OCI-M1 (cell line): ENCODE measurements around the gene ZNF830.
"Not testable (repeated sequence)": the region's sequence is repeated elsewhere in the genome, so short reads cannot be mapped to it uniquely, and the experiment has no call there.

Experiments
- DNase-seq: peaks from one replicate; lab custom pipeline; 2025; lab: John Stamatoyannopoulos, UW

Gene ZNF830

DNA sequence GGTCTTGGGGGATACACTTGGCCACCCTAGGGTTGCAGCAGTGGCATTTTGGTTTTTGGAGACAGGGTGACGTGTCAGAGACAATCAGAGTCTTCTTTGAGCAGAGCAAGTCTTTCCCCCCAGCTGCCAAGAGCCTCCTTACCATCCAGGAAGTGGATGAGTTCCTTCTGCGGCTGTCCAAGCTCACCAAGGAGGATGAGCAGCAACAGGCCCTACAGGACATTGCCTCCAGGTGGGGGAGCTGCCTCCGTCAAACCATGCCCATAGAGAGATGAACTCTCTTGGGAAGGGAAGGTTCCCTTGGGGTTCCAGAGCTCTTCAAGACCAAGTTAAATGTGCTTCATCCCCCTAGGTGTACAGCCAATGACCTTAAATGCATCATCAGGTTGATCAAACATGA lies 30.3 kb downstream of the ZNF830 start:
- no peak for DNase-seq

DNA sequence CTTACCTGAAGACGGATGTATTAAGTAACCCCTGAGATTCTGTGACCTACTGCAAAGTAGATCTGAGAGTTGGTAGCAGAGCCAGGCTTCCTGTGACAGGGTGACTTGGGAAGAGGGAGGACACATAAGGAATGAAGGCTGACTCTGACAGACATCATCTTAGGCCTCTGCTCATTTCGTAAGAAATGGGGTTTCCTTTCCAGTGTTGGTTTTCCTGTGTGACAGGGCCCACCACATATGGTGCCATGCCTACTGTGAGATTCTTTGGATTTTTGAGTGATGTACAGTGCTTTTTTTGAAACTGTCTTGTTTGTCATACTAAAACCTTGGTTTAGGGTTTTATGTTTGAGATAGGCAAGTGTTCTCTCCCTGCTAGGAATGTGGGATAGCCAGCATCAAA lies 31.7 kb downstream of the ZNF830 start:
- DNase-seq, result no peak

DNA sequence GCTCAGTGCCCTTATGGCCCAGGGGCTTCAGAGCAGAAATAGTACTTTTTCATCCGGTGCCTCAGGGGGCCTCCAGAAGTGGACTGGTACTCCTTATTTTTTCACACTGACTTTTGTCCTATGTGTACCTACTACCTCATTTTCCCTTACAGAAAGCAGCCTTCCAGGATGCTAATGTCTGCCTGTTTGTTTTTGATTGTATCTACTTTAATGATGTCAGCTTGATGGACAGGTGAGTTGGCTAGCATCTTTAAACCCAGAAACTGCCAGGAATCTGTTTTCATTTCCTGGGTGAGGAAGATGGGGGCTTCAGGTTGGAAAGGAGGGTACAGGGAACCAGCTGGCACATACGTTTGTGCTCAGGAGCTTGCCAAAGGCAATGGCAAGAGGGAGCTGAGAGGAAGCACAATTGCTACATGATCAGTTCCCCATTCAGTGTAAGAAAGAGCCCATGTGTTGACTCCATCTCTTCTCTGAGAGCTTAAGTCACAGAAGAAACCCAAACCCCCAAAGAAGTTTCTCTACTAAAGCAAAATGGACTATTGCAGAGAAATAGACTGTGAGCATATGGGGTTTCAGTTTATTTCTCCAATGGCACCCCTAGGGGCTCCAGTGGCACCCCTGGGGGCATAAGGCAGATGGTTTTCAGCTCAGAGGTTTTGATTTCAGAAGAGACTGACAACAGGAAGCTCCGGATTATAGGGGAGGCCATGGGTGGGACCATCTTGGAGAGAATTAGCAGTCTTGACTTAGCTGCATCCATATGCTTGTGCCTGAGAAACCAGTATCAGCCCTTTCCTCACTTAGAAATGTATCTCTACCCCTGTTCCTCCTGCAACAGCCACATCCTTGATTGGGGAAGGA lies 35.3 kb downstream of the ZNF830 start:
- DNase-seq, result no peak

DNA sequence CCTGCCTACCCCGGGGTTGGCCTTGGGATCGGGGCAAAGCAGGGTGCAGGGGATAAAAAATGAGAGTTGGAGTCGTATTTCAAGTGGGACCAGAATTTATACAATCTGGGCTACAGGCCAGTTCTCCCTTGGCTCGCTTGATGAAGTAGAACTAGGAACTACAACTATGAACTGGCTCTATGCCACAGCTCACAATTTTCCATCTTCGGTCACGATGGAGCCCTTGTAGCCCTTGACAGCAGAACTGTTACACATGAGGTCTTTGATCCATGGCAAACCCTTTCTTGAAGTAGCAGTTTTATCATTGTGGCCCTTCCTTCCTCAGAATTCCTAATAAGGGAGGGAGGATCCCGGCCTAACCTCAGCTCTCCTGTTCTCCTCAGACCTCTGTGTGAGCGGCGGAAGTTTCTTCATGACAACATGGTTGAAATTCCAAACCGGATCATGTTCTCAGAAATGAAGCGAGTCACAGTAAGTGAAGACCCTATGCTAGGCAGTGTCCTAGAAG lies 36.1 kb downstream of the ZNF830 start:
- DNase-seq, result no peak

- peak; percentile 73 for DNase-seq
Observed at GRCh38 chr17:34998205-34998604, 36.9 kb downstream of the ZNF830 start.

DNA sequence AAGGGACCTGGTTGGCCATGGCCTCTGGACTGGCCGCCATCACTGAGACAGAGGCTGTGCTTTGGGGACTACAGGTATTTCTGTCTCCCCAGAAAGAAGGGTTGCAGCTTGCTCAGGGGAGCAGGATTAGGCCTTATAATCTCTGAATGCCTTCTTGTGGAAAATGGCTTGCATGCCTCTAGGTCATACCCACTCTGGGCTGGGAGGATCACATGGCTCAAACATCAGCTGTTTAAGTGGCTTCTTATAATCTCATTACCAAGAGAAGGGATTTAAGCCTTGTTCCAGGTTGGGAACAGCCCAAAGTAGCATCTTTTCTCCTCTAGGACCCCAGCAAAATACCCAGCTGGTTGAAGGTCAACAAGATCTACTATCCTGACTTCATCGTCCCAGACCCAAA lies 38.1 kb downstream of the ZNF830 start:
- DNase-seq, result no peak

DNA sequence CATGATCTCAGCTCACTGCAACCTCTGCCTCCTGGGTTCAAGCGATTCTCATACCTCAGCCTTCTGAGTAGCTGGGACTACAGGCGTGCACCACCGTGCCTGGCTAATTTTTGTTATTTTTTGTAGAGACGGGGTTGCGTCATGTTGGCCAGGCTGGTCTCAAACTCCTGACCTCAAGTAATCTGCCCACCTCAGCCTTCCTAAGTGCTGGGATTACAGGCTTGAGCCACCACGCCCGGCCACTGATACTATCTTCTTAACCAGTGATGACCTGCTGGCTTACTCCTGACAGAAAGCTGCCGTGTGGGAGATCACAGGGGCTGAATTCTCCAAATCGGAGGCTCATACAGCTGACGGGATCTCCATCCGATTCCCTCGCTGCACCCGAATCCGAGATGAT lies 39.6 kb downstream of the ZNF830 start:
- not testable (repeated sequence) for DNase-seq

- DNase-seq, result no peak
Observed at GRCh38 chr17:35001549-35001948, 40.2 kb downstream of the ZNF830 start.

DNA sequence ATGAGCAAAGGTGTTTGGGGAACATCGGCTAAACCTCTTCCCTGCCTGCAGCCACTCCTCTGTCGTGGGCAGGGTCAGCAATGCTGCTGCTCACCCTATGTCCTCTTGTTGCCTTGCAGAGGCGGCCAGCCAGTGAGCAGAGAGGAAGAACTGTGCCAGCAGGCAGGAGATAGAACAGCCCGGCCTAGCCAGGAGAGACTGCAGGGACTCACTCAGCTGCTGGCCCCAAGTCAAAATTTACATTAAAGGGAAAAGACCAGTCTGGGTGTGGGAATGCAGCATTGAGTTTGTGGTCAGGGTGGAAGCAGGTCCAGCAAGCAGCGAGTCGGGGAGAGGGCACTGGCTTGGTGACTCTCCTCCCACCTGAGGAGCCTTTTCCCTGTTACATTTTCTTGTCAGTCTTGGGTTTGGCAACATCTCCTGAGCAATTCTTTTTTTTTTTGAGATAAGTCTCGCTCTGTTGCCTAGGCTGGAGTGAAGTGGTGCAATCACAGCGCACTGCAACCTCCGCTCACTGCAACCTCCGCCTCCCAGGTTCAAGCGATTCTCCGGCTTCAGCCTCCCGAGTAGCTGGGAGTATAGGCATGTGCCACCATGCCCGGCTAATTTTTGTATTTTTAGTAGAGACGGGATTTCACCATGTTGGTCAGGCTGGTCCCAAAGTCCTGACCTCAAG lies 41.7 kb downstream of the ZNF830 start:
- no peak for DNase-seq

GRCh38 chr17:35003778-35004177 lies 42.4 kb downstream of the ZNF830 start:
- no peak for DNase-seq

GRCh38 chr17:35006345-35006744 lies 45.0 kb downstream of the ZNF830 start:
- DNase-seq, result no peak

GRCh38 chr17:35006961-35007360 lies 45.6 kb downstream of the ZNF830 start:
- no peak for DNase-seq

- DNase-seq, result no peak
Observed at GRCh38 chr17:35010093-35010492, 48.8 kb downstream of the ZNF830 start.

DNA sequence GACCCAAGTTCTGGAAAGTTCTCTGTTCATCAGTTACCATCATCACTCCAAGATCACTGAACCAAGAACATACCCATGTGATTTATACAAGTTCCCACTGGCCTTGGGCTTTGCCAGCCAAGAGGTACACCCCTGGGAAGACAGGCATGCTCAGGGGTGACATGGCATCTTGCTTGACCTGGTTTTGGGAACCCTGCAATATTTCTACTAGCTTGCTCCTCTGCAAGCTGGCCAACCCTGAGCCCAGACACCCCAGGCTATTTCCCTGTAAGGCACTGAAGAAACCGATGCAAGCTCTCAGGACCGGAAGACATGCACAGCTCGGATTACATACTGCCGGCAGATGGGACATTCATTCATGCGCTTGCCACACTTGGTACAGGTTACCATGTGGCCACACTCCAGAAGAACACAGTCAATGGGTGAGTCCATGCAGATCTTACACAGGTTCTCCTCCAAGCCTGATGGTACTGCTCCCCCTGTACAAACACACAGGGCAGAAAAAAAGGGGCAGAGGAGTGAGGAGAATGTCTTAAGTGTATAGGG lies 50.4 kb downstream of the ZNF830 start:
- no peak for DNase-seq
